Epithelial cell of proximal tubule (primary cell): Measurements from ENCODE around the gene TTC6. TPM values are rescaled to one million over a fixed set of nuclear protein-coding genes. Genes with fewer than 3 reads are reported as not detected.

Experiments
- DNase-seq: peaks from one replicate; pipeline ENCODE4 v3.0.0-alpha.2; 2011; ENCODE audit warnings: low read depth
- H3K4me3 ChIP-seq: 2 replicates; pipeline ENCODE4 v1.5.1; 2011; ENCODE audit warnings: low read depth, mild to moderate bottlenecking, low read length
- CTCF ChIP-seq: conservative IDR thresholded peaks from 2 replicates; pipeline ENCODE4 v1.5.1; 2012; ENCODE audit warnings: low read depth, mild to moderate bottlenecking, low read length
- total RNA-seq: library from RNA; depleted of rRNA; stranded (reverse); fragments of >200 nt; gene quantifications from 2 replicates; pipeline ENCODE4 v1.2.3, GENCODE V29; 2015

The TTC6 gene
- total RNA-seq, 1 donor from 2014 or later = not detected

GRCh38 chr14:37573356-37573755 is 22.1 kb upstream of the TTC6 start:
- TF ChIP-seq CTCF = no peak
- H3K4me3 ChIP-seq = no peak overlapping the region
- DNase-seq = no peak

- no peak for DNase-seq
- no peak for TF ChIP-seq CTCF
- no peak overlapping the region for H3K4me3 ChIP-seq
Measured at GRCh38 chr14:37579274-37579673, 16.2 kb upstream of the TTC6 start.

GRCh38 chr14:37580146-37580545 is 15.3 kb upstream of the TTC6 start:
- TF ChIP-seq CTCF = no peak
- no peak for DNase-seq
- no peak overlapping the region for H3K4me3 ChIP-seq

GRCh38 chr14:37583358-37584210 is 11.8 kb upstream of the TTC6 start:
- TF ChIP-seq CTCF = no peak
- H3K4me3 ChIP-seq = no peak overlapping the region
- no peak for DNase-seq

GRCh38 chr14:37584211-37585100 is 11.0 kb upstream of the TTC6 start:
- no peak for TF ChIP-seq CTCF
- no peak overlapping the region for H3K4me3 ChIP-seq
- no peak for DNase-seq

- DNase-seq = no peak
- TF ChIP-seq CTCF = no peak
- H3K4me3 ChIP-seq = no peak overlapping the region
Measured at GRCh38 chr14:37585101-37585511, 10.3 kb upstream of the TTC6 start.
